Stimulated activated CD8-positive, alpha-beta memory T cell treated with anti-CD3 and anti-CD28 coated beads, Interleukin-2, amount 100 ng/mL, for 1 hour (primary cell): Measurements from ENCODE around the gene TKTL1.
A peak's percentile ranks its signal among the peaks of the same experiment; 100 is the strongest.
"Not testable (repeated sequence)": the region's sequence is repeated elsewhere in the genome, so short reads cannot be mapped to it uniquely, and the experiment has no call there.

Experiments
- DNase-seq, 2 donors: peaks; one replicate each; pipeline ENCODE4 v3.0.0-alpha.2; 2020; ENCODE audit warnings: low read depth in 2 of 2

The TKTL1 gene

GRCh38 chrX:154309041-154309775 lies 13.6 kb downstream of the TKTL1 start:
- no peak for DNase-seq

- DNase-seq = no peak
Observed at GRCh38 chrX:154310616-154311536, 15.3 kb downstream of the TKTL1 start.

- DNase-seq = no peak
Observed at GRCh38 chrX:154312116-154312515, 16.5 kb downstream of the TKTL1 start.

- no peak for DNase-seq
Observed at GRCh38 chrX:154313147-154313546, 17.6 kb downstream of the TKTL1 start.

GRCh38 chrX:154315416-154315815 lies 19.8 kb downstream of the TKTL1 start:
- DNase-seq = no peak

- DNase-seq = no peak
Observed at GRCh38 chrX:154317391-154317995, 21.9 kb downstream of the TKTL1 start.

- DNase-seq = no peak
Observed at GRCh38 chrX:154320406-154320805, 24.8 kb downstream of the TKTL1 start.

- no peak for DNase-seq
Observed at GRCh38 chrX:154321152-154321551, 25.6 kb downstream of the TKTL1 start.

GRCh38 chrX:154321594-154321993 lies 26.0 kb downstream of the TKTL1 start:
- no peak for DNase-seq

GRCh38 chrX:154322890-154323289 lies 27.3 kb downstream of the TKTL1 start:
- DNase-seq = no peak

GRCh38 chrX:154323537-154323936 lies 27.9 kb downstream of the TKTL1 start:
- no peak for DNase-seq

- DNase-seq = no peak
Observed at GRCh38 chrX:154325541-154325940, 29.9 kb downstream of the TKTL1 start.

- DNase-seq = peak; percentile 17 to 21
Observed at GRCh38 chrX:154327038-154327820, 31.6 kb downstream of the TKTL1 start.

- DNase-seq = no peak
Observed at GRCh38 chrX:154328646-154329045, 33.1 kb downstream of the TKTL1 start.

- DNase-seq = no peak
Observed at GRCh38 chrX:154329294-154329693, 33.7 kb downstream of the TKTL1 start.

- no peak for DNase-seq
Observed at GRCh38 chrX:154332561-154332960, 37.0 kb downstream of the TKTL1 start.

- DNase-seq = no peak
Observed at GRCh38 chrX:154333116-154333515, 37.5 kb downstream of the TKTL1 start.

- no peak for DNase-seq
Observed at GRCh38 chrX:154333837-154334271, 38.3 kb downstream of the TKTL1 start.

GRCh38 chrX:154334496-154334895 lies 38.9 kb downstream of the TKTL1 start:
- no peak for DNase-seq

- not testable (repeated sequence) for DNase-seq
Observed at GRCh38 chrX:154341399-154342298, 46.1 kb downstream of the TKTL1 start.

- DNase-seq = not testable (repeated sequence)
Observed at GRCh38 chrX:154343063-154343462, 47.5 kb downstream of the TKTL1 start.
